Testis (tissue), 2 donors: ENCODE measurements around the gene GRIK4.

Experiments
- CTCF ChIP-seq, 3 experiments: fragments of 450-650 bp in 2 of 3; fragments of 200-600 bp in 1 of 3; sonication (generic) in 1 of 3; IDR thresholded peaks; one replicate each; pipeline ENCODE4 v1.5.1; 2016 to 2019; ENCODE audit warnings: antibody characterized with exemption in 3 of 3, mild to moderate bottlenecking in 2 of 3, moderate library complexity in 1 of 3
- POLR2A ChIP-seq: fragments of 450-650 bp; IDR thresholded peaks from one replicate; pipeline ENCODE4 v1.6.1; 2017; ENCODE audit warnings: antibody characterized with exemption, mild to moderate bottlenecking, moderate library complexity

GRCh38 chr11:120613264-120614226 lies 102.0 kb downstream of the GRIK4 start:
- TF ChIP-seq CTCF (IDR thresholded peaks at IDR 0.05): no peak
- TF ChIP-seq POLR2A: no peak
